HG03064 (cell line): Measurements from ENCODE around the gene ZNRD2.

Experiments
- ATAC-seq: cut with Tn5 transposase; IDR thresholded peaks from one replicate; pipeline ENCODE4 v1.9.1; 2021; ENCODE audit warnings: low read depth; ENCODE audit not compliant: unreplicated experiment

Gene ZNRD2

GRCh38 chr11:65584723-65585171 lies 14.5 kb downstream of the ZNRD2 start:
- no peak for ATAC-seq

GRCh38 chr11:65585396-65586246 lies 15.3 kb downstream of the ZNRD2 start:
- ATAC-seq: no peak

GRCh38 chr11:65586247-65586630 lies 16.0 kb downstream of the ZNRD2 start:
- ATAC-seq: no peak

DNA sequence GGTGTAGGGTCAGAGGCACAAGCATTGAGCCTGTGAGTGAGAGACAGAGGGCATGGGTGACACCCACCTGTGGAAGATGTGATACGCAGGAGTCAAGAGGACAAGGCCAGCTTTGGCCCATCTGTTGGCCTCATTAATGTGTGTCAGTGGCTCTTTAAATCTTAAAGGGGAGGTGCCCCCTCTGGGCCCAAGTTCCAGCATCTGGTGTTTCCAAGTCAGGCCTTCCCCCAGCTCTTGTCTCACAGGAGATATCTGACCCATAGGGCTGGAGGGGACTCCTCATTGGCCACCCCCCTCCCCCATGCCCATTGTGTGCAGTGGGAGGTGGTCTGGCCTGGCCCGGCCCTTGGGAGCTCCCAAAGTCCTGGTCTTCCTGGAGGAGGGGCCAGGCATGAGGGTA lies 16.4 kb downstream of the ZNRD2 start:
- no peak for ATAC-seq

- ATAC-seq: peak; percentile 75
These were observed 18.1 kb downstream of the ZNRD2 start for GRCh38 chr11:65588199-65589054.

GRCh38 chr11:65589444-65590239 lies 19.4 kb downstream of the ZNRD2 start:
- no peak for ATAC-seq

- ATAC-seq: no peak
These were observed 20.0 kb downstream of the ZNRD2 start for GRCh38 chr11:65590240-65590738.

DNA sequence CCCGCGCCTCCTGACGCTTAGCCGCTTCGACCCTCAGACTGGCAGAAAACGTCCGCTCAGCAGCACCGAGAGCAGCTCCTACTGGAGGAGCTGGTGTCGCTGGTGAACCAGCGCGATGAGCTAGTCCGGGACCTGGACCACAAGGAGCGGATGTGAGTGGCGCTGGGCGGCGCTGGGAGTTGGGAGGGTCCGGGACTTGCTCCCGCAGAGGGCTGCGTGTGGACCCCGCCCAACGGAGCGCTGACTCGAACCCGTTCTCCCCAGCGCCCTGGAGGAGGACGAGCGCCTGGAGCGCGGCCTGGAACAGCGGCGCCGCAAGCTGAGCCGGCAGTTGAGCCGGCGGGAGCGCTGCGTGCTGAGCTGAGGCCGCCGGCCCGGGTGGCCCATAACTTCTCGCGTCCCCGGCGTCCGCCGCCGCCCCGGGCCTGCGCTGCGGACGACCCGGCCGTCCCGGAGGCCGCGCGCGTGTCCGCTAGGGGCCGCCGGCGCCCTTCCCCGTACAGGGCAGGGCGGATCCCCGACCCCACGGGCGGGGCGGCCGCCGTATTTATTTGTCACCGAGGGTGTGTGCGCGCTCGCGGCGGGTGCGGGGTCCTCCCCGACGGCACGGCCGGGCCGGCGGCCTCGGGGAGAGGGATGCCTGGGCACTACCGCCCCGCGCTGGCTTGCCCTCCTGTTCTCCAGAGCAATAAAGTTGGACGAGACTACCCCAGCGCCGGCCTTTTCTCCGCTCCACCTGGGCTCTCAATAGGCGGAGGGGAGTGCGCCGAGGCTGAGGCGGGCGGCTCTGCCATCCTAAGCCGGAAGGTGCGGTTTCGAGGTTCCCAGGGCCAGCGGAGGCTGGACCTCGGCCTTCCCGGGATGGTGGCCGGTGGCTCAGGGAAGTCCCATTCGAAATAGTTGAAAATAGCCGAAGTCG lies 21.9 kb downstream of the ZNRD2 start:
- ATAC-seq: no peak

DNA sequence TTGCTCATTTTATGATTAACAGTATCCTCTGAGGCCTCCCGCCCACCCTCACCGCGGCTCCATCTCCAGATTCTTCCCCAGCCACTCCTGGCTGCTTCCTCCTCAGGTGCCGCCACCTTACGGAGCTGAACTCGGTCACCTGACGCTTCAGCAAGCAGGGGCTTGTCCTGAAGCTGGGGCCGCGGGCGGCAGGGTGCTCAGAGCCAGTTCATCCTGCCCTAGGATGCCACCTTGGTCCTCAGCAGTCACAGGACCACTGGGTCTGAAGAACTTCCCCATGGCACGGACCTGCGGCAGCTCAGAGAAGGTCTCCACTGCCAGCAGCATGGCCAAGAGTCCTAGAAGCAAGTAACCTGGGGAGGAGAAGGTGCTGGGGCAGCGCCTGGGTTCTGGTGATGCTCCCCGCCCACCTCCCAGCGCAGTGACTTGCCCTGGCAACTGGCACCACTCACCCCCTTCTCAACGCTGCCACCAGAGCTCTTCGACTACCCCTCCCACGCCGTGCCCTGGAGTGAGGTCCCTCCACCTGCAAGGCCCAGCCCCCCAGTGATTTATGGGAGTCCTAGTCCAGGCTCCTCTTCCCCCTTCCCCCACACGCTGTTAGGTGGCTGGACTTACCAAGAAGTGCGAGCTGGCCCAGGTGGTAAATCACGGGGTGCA lies 22.7 kb downstream of the ZNRD2 start:
- ATAC-seq: no peak

- no peak for ATAC-seq
These were observed 23.5 kb downstream of the ZNRD2 start for GRCh38 chr11:65593518-65594414.

- no peak for ATAC-seq
These were observed 24.9 kb downstream of the ZNRD2 start for GRCh38 chr11:65595131-65595530.

- no peak for ATAC-seq
These were observed 25.4 kb downstream of the ZNRD2 start, which contains the start of gene KCNK7 for GRCh38 chr11:65595543-65596281. TSS of gene KCNK7 (minus strand) at chr11:65595800. CDS start at chr11:65595772, 28 bp downstream.

- no peak for ATAC-seq
These were observed 26.2 kb downstream of the ZNRD2 start for GRCh38 chr11:65596520-65596919.

- no peak for ATAC-seq
These were observed 28.0 kb downstream of the ZNRD2 start for GRCh38 chr11:65598258-65598699.

DNA sequence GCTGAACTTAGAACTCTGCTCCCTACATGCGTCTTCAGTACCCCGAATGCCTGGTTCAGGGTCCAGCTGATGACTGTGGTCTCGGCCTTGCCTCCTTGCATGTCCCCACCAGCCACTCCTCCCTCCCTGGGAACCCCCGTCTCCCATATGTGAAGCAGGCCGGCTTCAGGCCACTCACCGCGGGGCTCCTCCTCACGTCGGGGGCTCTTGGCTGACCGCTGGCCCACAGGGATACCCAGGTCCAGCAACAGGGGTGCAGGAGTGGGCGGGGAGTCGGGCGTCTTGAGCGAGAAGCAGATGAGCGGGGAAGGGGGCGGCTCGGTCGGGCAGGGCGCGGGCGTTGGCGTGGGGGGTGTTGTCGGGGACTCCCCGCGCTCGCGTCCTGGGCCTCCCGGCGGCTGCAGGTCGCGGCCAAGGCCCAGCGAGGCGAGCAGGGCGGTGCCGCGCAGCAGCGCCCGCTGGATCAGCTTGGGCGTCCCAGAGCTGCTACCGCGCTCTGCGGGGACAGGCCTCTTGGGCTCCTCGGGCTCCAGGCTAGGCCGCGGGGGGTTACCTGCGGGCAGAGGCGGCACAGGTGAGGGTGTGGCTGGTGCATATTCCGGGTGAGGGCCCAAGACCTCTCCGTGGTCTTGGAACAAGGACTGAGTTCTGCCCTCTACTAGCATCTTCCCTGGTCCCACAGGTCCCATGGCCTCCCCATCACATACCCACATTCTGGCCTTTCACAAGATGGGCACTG lies 29.1 kb downstream of the ZNRD2 start:
- ATAC-seq: no peak

DNA sequence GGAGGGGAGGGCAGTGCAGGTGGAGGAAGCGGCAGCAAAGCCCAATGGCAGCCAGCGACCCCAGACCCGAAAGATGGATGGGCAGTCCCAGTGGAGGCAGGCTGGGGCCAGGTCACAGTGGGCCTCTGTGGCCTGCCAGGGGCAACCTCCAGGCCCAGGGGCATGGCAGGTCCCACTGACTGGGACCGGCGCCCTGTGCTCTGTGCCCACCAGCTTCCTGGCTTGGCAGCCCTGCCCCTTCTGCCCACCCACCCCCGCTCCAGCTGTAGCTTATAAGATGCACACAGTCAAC lies 29.6 kb downstream of the ZNRD2 start:
- no peak for ATAC-seq

- no peak for ATAC-seq
These were observed 34.0 kb downstream of the ZNRD2 start for GRCh38 chr11:65604258-65604657.
